GM12874 (cell line): Measurements from ENCODE around the gene CLSTN2.

Experiments
- CTCF ChIP-seq: IDR thresholded peaks from 2 replicates; pipeline ENCODE4 v1.5.1; 2011; ENCODE audit warnings: low read depth, mild to moderate bottlenecking, control low read depth, low read length, moderate library complexity; ENCODE audit not compliant: insufficient read depth

The CLSTN2 gene

GRCh38 chr3:140438736-140439470 lies 503.9 kb downstream of the CLSTN2 start:
- TF ChIP-seq CTCF = no peak

GRCh38 chr3:140439527-140439926 lies 504.5 kb downstream of the CLSTN2 start:
- TF ChIP-seq CTCF = no peak

DNA sequence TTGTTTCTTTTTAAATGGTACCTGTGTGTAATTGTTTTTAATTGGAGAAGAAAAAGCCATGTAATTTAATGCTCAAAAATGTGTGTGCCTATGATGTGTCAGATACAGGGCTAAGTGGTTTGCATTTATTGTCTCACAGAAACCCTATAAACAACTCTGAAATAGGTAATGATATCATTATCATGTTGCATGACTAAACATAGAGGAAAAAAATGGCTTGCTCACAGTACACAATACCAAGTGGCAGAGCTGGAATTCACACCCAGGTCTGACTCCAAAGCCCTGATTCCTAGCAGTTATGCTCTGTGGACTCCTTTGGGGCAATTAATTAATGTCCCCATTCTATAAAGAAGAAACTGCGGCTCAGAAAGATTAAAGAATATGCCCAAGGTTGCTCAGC lies 505.5 kb downstream of the CLSTN2 start:
- no peak for TF ChIP-seq CTCF

DNA sequence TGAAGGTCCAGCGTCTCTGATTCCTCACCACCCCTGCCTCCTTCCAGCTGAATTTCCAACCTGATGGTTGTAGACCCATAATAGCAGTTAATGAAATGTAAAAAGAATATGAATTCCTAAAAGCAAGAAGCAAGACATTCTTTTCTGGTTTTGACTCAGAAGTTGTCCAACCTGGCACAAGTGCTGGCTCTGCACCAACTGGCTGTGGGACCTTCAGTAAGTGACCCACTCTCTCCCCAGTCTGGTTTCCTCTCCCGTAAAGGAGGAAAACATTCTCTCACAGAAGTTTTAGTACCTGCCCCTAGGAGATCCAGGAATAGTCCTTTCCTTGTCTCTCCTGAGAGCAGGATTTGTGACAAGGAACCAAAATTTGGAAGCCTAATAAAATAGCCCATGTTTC lies 506.0 kb downstream of the CLSTN2 start:
- TF ChIP-seq CTCF = no peak

DNA sequence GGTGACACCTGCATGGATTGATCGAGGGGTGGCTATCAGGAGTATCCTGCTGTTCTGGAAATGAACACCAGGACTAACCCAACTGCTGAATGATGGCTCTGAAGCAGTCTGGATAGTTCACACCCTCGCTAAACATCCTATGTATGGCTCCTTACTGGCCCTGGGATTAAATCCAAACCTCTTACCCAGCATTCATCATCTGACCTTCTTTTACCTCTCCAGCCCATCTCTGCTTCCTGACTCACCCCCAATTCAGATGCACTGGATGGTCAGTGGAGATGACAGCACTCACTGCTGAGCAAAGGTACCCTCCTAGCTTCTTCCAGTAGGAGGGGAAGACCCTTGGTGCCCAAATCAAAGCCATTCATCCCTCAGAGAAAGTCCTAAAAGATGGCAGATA lies 507.6 kb downstream of the CLSTN2 start:
- TF ChIP-seq CTCF = no peak

DNA sequence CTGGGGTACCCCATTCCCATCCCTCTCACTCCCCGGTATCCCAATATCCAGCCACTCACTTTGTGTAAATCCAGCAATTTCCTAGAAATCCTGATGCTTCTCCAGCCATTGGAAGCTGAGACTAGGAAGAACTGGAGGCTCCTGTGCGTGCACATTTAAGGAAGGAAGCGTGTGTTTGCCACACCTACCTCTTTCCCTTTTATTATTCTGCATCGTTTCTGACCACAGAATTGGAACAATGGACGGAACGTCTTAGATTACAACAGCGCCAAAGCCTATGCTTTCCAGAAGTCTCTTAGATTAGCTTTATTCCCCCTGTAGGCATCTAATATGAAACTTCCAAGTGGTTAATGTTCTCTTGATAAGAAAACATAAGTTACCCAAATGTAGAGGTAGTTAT lies 508.1 kb downstream of the CLSTN2 start:
- TF ChIP-seq CTCF = no peak

- TF ChIP-seq CTCF = no peak
These were observed 508.8 kb downstream of the CLSTN2 start for GRCh38 chr3:140443806-140444205.

DNA sequence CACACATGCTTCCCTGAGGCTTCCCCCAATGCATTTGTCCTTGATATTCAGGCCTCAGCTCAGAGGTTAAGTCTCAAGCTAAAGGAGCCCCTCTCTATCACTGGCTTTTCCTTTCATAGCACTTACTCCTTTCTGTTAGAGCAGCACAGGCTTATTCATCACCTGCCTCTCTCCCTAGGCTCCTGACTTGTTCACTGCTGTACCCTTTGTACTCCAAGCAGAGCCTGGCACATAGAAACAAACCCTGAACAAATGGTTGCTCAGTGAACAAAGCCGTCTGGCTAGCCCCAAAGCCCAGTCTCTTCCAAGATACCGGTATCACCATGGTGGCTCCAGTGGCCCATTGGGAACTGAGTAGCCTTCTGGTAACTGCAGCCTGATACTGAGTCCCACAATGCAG lies 511.7 kb downstream of the CLSTN2 start:
- TF ChIP-seq CTCF = no peak
